PC-9 (cell line): ENCODE results near the gene PHACTR3.

Experiments
- CTCF ChIP-seq: fragments of 200-600 bp; sonication (generic); conservative IDR thresholded peaks from 2 replicates; pipeline ENCODE4 v1.6.1; 2017; ENCODE audit warnings: mixed run types, antibody characterized with exemption, mild to moderate bottlenecking, moderate library complexity
- EZH2 ChIP-seq: fragments of 200-600 bp; sonication (generic); IDR thresholded peaks from 2 replicates; pipeline ENCODE4 v1.8.0; 2017; ENCODE audit warnings: antibody characterized with exemption, low read depth

GRCh38 chr20:59614714-59615113 is 10.4 kb downstream of the PHACTR3 start:
- TF ChIP-seq CTCF (no peak), EZH2 (no peak)
